Cardiac fibroblast (primary cell): ENCODE data around the gene OGDHL.
"Not testable (repeated sequence)": the region's sequence is repeated elsewhere in the genome, so short reads cannot be mapped to it uniquely, and the experiment has no call there.

Experiments used
- DNase-seq, 2 donors: peaks; one replicate each; pipeline versions ENCODE4 v3.0.0 to v3.0.0-alpha.2; 2010; ENCODE audit warnings: low read depth in 2 of 2
- H3K4me3 ChIP-seq, 2 donors: replicated peaks in 1 of 2; 1 replicate in 1 of 2; 2 replicates in 1 of 2; pipeline ENCODE4 v1.5.1; 2011; ENCODE audit warnings: low read depth in 2 of 2, low read length in 2 of 2, mild to moderate bottlenecking in 2 of 2, moderate library complexity in 1 of 2
- CTCF ChIP-seq: IDR thresholded peaks from one replicate; pipeline ENCODE4 v1.5.1; 2011; ENCODE audit warnings: low read depth, mild to moderate bottlenecking, low read length, inconsistent platforms

Gene OGDHL

DNA sequence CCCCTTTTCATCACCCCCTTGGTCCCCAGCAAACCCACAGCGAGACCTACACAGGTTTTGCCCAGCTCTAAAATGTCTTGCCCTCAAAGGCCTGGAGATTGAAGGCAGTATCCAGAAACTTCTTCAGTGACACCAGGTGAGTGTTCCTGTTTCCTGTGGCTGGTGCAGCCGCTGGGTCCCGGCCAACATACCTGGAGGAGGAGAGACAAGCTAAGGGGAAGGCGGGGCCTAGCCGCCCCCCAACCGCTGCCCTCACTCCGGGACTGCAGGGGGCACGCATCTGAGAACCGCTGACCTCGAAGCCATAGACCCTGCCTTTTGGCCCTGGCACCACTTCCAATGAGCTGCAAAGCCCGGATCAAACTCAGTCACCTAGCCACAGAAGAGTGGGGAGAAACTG lies 27.0 kb downstream of the OGDHL start:
- no peak for DNase-seq

DNA sequence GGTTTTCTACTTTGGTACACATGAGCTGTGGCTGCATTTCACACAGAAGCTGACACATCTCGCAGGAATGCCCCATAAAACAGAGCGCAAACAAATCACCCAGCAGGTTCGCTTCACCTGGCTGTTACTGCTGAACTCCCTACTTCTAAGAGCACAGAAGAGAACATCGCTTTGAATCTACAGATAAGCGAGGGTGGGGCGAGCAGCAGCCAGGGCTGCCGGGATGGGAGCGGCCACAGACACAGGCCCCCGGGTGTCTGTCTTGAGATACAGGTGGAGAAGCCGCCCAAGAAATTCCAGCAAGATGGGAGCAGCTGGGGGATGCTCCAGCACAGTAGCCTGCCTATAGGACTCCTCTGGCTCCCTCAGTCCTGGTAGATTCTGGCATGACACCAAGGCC lies 27.4 kb downstream of the OGDHL start:
- DNase-seq: no peak
- no peak overlapping the region for H3K4me3 ChIP-seq
- no peak for TF ChIP-seq CTCF

More for the DNA sequence above, 27.0 kb downstream of the OGDHL start:
- TF ChIP-seq CTCF: no peak
- no peak overlapping the region for H3K4me3 ChIP-seq

GRCh38 chr10:49733866-49734265 lies 28.3 kb downstream of the OGDHL start:
- no peak for DNase-seq
- H3K4me3 ChIP-seq: no peak overlapping the region
- no peak for TF ChIP-seq CTCF

GRCh38 chr10:49726593-49726992 lies 35.5 kb downstream of the OGDHL start:
- TF ChIP-seq CTCF: no peak
- DNase-seq: no peak

GRCh38 chr10:49715157-49715556 lies 47.0 kb downstream of the OGDHL start:
- not testable (repeated sequence) for H3K4me3 ChIP-seq, DNase-seq

More at GRCh38 chr10:49726593-49726992, 35.5 kb downstream of the OGDHL start:
- H3K4me3 ChIP-seq: no peak overlapping the region

DNA sequence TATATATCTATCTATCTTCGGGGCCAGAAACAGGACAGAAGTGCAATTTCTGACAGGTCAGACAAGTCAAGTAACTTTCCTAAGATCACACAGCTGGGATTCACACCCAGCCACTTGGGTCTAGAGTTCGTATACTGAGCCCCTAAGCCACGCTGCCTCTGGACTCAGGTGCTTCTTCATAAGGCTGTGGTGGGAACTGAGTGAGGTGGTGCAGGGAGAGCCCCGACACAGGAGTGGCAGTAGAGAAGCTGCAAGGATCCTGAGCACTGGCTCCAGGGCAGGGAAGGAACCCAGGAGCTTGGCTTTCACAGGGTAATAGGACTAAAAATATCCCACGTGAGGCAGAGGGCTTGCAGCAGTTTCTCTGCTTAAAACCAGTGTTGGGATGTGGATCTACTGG lies 48.9 kb downstream of the OGDHL start:
- TF ChIP-seq CTCF: no peak
- H3K4me3 ChIP-seq: no peak overlapping the region
- no peak for DNase-seq

- no peak for TF ChIP-seq CTCF
- H3K4me3 ChIP-seq: no peak overlapping the region
- DNase-seq: no peak
Observed at GRCh38 chr10:49711481-49711880, 50.6 kb downstream of the OGDHL start.
